Measurements from ENCODE around the gene SDHAF2.
"Not testable (repeated sequence)": the region's sequence is repeated elsewhere in the genome, so short reads cannot be mapped to it uniquely, and the experiment has no call there.

Gene SDHAF2

GRCh38 chr11:61429691-61430582, at the start of gene SDHAF2, which contains the start of gene CPSF7:
Gene SDHAF2, plus strand, starts transcription at chr11:61430124. Its CDS starts 23 bp downstream, at chr11:61430147.
Gene CPSF7, minus strand, starts transcription at chr11:61429975. Its CDS starts 740 bp downstream, at chr11:61429235.
- peaks cover 15% of the 10 kb centered on the region; the same call in 1 of the 2 replicates for H3K36me3 ChIP-seq (ENCODE audit: insufficient read depth)
- H3K79me2 ChIP-seq (ENCODE audit: insufficient read depth, low read depth), result peaks cover 80% of the 10 kb centered on the region
- H3K9ac ChIP-seq, result peak within 1 kb of the TSS; percentile 99
- no peaks in the 10 kb centered on the region for H3K27me3 ChIP-seq (ENCODE audit: insufficient read depth, low read depth)
- no peak within 1 kb of the TSS for H3K4me3 ChIP-seq (IDR thresholded peaks at IDR 0.05; ENCODE audit: insufficient read depth, low read depth, low read length)
- no peak for TF ChIP-seq CTCF (conservative IDR thresholded peaks at IDR 0.05; ENCODE audit: low read depth, low read length)
- peak within 1 kb of the TSS; percentile 94 for H3K27ac ChIP-seq
- no peaks in the 10 kb centered on the region for H4K20me1 ChIP-seq (ENCODE audit: insufficient read depth)
- H2AFZ ChIP-seq (ENCODE audit: low read depth), result peak within 1 kb of the TSS; percentile 75
- H3K4me2 ChIP-seq, result peak within 1 kb of the TSS; percentile 96
- peaks cover 17% of the 10 kb centered on the region for H3K4me1 ChIP-seq (ENCODE audit: low read depth, poor library complexity, severe bottlenecking)

- H3K27ac ChIP-seq, result no peak overlapping the region
- no peaks in the 10 kb centered on the region for H3K79me2 ChIP-seq (ENCODE audit: insufficient read depth, low read depth)
These were observed 49.0 kb upstream of the SDHAF2 start for GRCh38 chr11:61380884-61381283.

GRCh38 chr11:61383859-61384258, 46.1 kb upstream of the SDHAF2 start:
- not testable (repeated sequence) for H3K4me3 ChIP-seq (IDR thresholded peaks at IDR 0.05; ENCODE audit: insufficient read depth, low read depth, low read length); H3K27ac ChIP-seq; H3K36me3 ChIP-seq (ENCODE audit: insufficient read depth); H4K20me1 ChIP-seq (ENCODE audit: insufficient read depth); H3K79me2 ChIP-seq (ENCODE audit: insufficient read depth, low read depth); H3K4me2 ChIP-seq; H2AFZ ChIP-seq (ENCODE audit: low read depth); H3K9ac ChIP-seq; H3K27me3 ChIP-seq (ENCODE audit: insufficient read depth, low read depth)
- H3K4me1 ChIP-seq (ENCODE audit: low read depth, poor library complexity, severe bottlenecking), result peaks cover 36% of the 10 kb centered on the region

More at GRCh38 chr11:61380884-61381283, 49.0 kb upstream of the SDHAF2 start:
- Histone ChIP-seq H3K4me1 (ENCODE audit: low read depth, poor library complexity, severe bottlenecking) (peaks cover 35% of the 10 kb centered on the region), H3K4me2 (no peak overlapping the region), H3K36me3 (ENCODE audit: insufficient read depth) (no peaks in the 10 kb centered on the region), H3K4me3 (IDR thresholded peaks at IDR 0.05; ENCODE audit: insufficient read depth, low read depth, low read length) (no peak overlapping the region), H4K20me1 (ENCODE audit: insufficient read depth) (no peaks in the 10 kb centered on the region), H3K9ac (no peak overlapping the region), H3K27me3 (ENCODE audit: insufficient read depth, low read depth) (no peaks in the 10 kb centered on the region), H2AFZ (ENCODE audit: low read depth) (no peak overlapping the region)
- TF ChIP-seq CTCF (conservative IDR thresholded peaks at IDR 0.05; ENCODE audit: low read depth, low read length), result no peak

- Histone ChIP-seq H3K4me3 (IDR thresholded peaks at IDR 0.05; ENCODE audit: insufficient read depth, low read depth, low read length) (no peak overlapping the region), H3K4me1 (ENCODE audit: low read depth, poor library complexity, severe bottlenecking) (peaks cover 36% of the 10 kb centered on the region), H4K20me1 (ENCODE audit: insufficient read depth) (no peaks in the 10 kb centered on the region), H3K4me2 (no peak overlapping the region), H3K27ac (no peak overlapping the region), H2AFZ (ENCODE audit: low read depth) (no peak overlapping the region), H3K27me3 (ENCODE audit: insufficient read depth, low read depth) (no peaks in the 10 kb centered on the region), H3K79me2 (ENCODE audit: insufficient read depth, low read depth) (no peaks in the 10 kb centered on the region), H3K9ac (no peak overlapping the region), H3K36me3 (ENCODE audit: insufficient read depth) (no peaks in the 10 kb centered on the region)
- no peak for TF ChIP-seq CTCF (conservative IDR thresholded peaks at IDR 0.05; ENCODE audit: low read depth, low read length)
These were observed 45.4 kb upstream of the SDHAF2 start for GRCh38 chr11:61384271-61385242.
